Measurements from ENCODE around the gene SLC35B2. TPM values are rescaled to one million over a fixed set of nuclear protein-coding genes. Genes with fewer than 3 reads are reported as not detected.

Gene SLC35B2
- total RNA-seq, 2 donors from 2014 or later = 34.6 to 39.4 TPM

DNA sequence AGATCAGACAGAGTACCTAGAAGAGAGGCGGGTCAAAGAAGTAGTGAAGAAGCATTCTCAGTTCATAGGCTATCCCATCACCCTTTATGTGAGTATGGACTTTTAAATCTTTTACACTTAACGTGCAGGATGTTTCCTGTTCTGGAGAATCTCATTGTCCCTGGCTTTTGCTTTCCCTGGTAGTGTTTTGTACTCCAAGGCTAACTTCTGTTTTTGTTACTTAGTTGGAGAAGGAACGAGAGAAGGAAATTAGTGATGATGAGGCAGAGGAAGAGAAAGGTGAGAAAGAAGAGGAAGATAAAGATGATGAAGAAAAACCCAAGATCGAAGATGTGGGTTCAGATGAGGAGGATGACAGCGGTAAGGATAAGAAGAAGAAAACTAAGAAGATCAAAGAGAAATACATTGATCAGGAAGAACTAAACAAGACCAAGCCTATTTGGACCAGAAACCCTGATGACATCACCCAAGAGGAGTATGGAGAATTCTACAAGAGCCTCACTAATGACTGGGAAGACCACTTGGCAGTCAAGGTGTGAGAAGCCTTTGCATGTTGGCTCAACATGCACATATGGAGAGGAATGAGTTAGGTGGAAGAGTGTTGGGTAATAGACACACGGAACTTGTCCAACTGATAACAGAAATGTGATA lies 7.1 kb downstream of the SLC35B2 start:
- Mint-ChIP-seq H3K27ac (peak overlapping the region; percentile 98), H3K36me3 (peaks cover 71% of the 10 kb centered on the region), H3K4me3 (peak overlapping the region; percentile 94), H3K27me3 (no peaks in the 10 kb centered on the region), H3K9me3 (no peaks in the 10 kb centered on the region), H3K4me1 (ENCODE audit: low read depth in 2 of 2) (peaks cover 65 to 71% of the 10 kb centered on the region in 2 donors)
- ATAC-seq (no peak), DNase-seq (ENCODE audit: low spot score) (no peak)

DNA sequence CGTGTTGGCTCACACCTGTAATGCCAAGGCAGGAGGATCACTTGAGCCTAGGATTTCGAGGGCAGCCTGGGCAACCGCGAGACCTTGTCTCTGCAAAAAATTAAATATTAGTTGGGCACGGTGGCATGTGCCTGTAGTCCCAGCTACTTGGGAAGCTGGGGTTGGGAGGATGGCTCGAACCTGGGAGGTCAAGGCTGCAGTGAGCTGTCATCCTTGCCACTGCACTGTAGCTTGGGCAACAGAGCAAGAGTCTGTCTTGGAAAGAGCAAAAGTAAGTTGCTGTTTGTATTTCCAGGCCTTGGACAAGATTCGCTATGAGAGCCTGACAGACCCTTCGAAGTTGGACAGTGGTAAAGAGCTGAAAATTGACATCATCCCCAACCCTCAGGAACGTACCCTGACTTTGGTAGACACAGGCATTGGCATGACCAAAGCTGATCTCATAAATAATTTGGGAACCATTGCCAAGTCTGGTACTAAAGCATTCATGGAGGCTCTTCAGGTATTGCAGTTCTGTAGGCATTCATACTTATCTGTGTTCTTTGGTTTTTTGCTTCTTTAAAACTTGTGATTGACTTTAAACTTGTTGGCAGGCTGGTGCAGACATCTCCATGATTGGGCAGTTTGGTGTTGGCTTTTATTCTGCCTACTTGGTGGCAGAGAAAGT lies 8.1 kb downstream of the SLC35B2 start:
- DNase-seq (ENCODE audit: low spot score) (no peak), ATAC-seq (no peak)
- peak overlapping the region; percentile 98 for H3K27ac Mint-ChIP-seq
- peaks cover 66% of the 10 kb centered on the region for H3K36me3 Mint-ChIP-seq
- no peaks in the 10 kb centered on the region for H3K27me3 Mint-ChIP-seq
- H3K4me1 Mint-ChIP-seq (ENCODE audit: low read depth in 2 of 2) = peaks cover 61 to 65% of the 10 kb centered on the region in 2 donors
- peak overlapping the region; percentile 94 for H3K4me3 Mint-ChIP-seq
- no peaks in the 10 kb centered on the region for H3K9me3 Mint-ChIP-seq

DNA sequence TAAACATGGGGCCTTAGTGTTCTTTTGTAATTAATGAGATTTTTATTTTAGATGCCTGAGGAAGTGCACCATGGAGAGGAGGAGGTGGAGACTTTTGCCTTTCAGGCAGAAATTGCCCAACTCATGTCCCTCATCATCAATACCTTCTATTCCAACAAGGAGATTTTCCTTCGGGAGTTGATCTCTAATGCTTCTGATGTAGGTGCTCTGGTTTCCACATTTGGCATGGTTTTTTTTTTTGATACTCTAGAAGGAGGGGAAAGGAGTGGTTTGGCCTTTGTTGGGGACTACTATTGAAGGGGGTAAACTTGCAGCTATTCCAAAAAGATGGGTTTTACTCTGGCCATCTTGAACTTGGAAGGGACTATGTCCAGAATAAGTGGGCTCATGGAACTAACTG lies 8.7 kb downstream of the SLC35B2 start:
- Mint-ChIP-seq H3K27ac (peak overlapping the region; percentile 98), H3K27me3 (no peaks in the 10 kb centered on the region), H3K36me3 (peaks cover 63% of the 10 kb centered on the region), H3K4me3 (peak overlapping the region; percentile 94), H3K9me3 (no peaks in the 10 kb centered on the region), H3K4me1 (ENCODE audit: low read depth in 2 of 2) (peaks cover 56 to 65% of the 10 kb centered on the region in 2 donors)
- no peak for DNase-seq (ENCODE audit: low spot score)
- no peak for ATAC-seq

DNA sequence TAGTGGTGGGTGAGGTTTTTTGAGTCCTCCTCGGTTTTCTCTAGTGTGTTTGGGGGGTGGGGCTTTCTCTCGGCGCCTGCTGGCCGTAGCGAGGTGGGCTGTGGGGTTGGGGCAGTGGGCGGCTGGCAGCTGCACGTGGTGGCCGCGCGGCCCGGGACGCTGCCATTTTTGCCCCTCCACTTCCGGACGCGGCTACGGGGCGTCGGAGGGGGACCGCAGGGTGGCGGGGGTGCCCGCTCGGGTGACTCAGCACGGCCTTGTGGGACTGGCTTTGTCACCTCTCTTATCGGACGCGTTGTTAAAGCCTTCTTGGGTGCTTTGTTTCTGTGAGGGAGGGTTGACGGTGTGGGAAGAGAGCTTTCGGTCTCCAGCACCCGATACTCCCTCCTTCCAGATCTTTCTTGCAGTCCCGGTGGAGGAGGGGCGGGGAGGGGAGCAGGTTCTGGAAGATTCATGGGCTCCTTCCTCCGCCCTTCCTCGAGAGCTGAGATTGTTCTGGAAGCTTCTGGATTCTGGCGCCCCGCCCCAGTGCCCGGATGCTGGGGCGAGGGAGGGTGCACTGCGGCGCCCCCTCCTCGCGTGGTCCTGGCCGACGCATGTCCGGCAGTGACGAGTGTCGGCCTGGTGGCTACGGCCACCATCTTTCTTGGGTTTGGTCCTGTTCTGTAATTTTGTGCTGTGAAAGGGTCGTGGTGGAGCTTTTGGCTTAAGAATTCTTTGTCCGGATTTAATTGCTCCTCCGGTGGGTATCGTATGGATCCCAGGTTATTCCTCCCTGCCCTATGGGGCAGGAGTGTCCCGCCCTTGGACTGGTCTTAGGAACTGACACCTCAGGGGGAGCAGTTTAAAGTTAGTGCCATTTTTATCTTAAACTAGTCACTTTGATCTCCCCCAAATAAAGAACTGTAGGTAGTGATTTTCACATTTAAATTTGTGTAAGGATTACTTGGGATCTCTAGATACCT lies 9.7 kb downstream of the SLC35B2 start:
- DNase-seq (ENCODE audit: low spot score) (peak; percentile 95), ATAC-seq (peak; percentile 80 to 83)
- no peaks in the 10 kb centered on the region for H3K27me3 Mint-ChIP-seq
- H3K4me3 Mint-ChIP-seq = peak overlapping the region; percentile 94
- H3K9me3 Mint-ChIP-seq = no peaks in the 10 kb centered on the region
- H3K4me1 Mint-ChIP-seq (ENCODE audit: low read depth in 2 of 2) = peaks cover 46 to 57% of the 10 kb centered on the region in 2 donors
- H3K27ac Mint-ChIP-seq = peak overlapping the region; percentile 98
- peaks cover 53% of the 10 kb centered on the region for H3K36me3 Mint-ChIP-seq

DNA sequence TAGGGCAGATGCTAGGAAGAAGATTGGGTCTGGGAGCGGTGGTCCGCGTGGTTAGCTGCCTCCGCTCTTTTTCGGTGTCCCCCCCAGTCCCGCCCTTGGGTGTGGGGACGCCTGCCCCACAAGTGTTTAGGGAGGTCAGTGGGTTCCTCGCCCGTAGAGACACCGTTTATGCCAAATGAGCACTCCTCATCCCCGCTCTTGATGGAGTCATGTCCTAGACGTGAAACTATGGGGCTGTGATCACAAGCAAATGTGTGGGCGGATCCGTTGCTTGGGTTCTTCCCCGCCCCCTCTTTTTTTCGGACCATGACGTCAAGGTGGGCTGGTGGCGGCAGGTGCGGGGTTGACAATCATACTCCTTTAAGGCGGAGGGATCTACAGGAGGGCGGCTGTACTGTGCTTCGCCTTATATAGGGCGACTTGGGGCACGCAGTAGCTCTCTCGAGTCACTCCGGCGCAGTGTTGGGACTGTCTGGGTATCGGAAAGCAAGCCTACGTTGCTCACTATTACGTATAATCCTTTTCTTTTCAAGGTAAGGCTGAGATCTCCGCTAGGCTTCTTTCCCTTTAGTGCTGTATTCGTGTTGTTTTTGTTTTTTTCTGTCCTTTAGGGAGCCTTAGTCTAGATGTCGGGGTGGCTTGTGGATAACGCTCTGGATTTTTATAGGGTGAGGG lies 10.5 kb downstream of the SLC35B2 start, which contains the start of gene HSP90AB1:
Gene HSP90AB1 (plus strand): TSS at position 439 of the 675 bp plus-strand sequence. CDS start 1,529 bp downstream, outside the sequence.
- peak; percentile 89 to 93 for ATAC-seq
- peak; percentile 96 for DNase-seq (ENCODE audit: low spot score)
- Mint-ChIP-seq H3K4me3 (peak within 1 kb of the TSS; percentile 94), H3K27ac (peak within 1 kb of the TSS; percentile 98), H3K4me1 (ENCODE audit: low read depth in 2 of 2) (peaks cover 44 to 53% of the 10 kb centered on the region in 2 donors), H3K27me3 (no peaks in the 10 kb centered on the region), H3K9me3 (no peaks in the 10 kb centered on the region), H3K36me3 (peaks cover 48% of the 10 kb centered on the region)

DNA sequence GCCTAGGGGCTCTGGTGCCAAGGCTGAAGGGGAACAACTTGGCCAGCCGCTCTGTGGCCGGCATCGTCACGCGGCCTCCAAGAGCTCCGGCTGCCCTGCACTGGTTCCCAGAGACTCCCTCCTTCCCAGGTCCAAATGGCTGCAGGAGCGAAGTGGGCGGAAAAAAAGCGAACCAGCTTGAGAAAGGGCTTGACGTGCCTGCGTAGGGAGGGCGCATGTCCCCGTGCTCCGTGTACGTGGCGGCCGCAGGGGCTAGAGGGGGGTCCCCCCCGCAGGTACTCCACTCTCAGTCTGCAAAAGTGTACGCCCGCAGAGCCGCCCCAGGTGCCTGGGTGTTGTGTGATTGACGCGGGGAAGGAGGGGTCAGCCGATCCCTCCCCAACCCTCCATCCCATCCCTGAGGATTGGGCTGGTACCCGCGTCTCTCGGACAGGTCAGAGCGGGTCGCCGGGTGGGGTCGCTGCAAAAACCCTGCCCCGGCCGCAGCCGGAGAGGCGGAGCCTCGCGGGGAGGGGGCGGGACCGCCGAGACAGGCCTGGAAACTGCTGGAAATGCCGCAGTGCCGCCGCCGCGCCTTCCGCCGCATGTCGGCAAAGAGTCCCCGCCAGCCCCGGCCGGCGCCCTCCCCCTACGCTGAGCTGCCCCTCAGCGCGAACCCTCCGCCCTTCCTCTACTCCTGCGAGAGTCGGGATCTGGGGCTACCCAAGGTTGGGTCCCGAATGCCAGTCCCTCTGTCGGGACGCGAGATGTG lies 11.2 kb downstream of the SLC35B2 start:
- H3K36me3 Mint-ChIP-seq = peaks cover 41% of the 10 kb centered on the region
- peak overlapping the region; percentile 94 for H3K4me3 Mint-ChIP-seq
- H3K27me3 Mint-ChIP-seq = no peaks in the 10 kb centered on the region
- H3K9me3 Mint-ChIP-seq = no peaks in the 10 kb centered on the region
- H3K27ac Mint-ChIP-seq = peak overlapping the region; percentile 98
- peak; percentile 89 for DNase-seq (ENCODE audit: low spot score)
- peaks cover 41 to 46% of the 10 kb centered on the region in 2 donors for H3K4me1 Mint-ChIP-seq (ENCODE audit: low read depth in 2 of 2)
- ATAC-seq = peak; percentile 63 to 71

DNA sequence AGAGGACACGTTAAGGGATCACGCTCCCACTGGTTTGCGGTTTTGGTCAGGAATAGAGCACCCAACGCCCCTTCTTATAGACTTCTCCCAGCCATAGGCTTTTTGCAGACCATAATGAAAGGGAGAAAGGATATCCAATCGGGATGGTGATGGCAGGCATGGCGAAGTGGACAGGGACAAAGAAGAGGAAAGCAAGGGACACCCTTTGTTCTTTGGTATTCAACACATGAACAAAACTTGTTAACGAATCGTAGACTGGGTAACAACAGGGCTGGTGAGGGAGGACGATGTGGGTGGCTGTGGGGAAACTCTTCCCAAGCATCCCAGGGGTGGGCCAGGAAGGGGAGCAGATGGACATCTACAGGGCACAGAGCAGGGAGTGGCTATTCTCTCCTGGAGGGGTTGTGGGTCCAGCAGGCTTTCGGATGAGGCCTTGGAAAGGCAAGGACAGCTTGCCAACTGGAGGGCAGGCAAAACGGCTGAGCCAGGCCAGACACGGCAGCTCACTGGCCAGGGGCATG lies 11.9 kb downstream of the SLC35B2 start:
- Mint-ChIP-seq H3K36me3 (peaks cover 35% of the 10 kb centered on the region), H3K4me1 (ENCODE audit: low read depth in 2 of 2) (peaks cover 40 to 41% of the 10 kb centered on the region in 2 donors), H3K27ac (peak overlapping the region; percentile 98), H3K27me3 (no peaks in the 10 kb centered on the region), H3K9me3 (no peaks in the 10 kb centered on the region), H3K4me3 (peak overlapping the region; percentile 94)
- ATAC-seq = no peak
- DNase-seq (ENCODE audit: low spot score) = no peak

DNA sequence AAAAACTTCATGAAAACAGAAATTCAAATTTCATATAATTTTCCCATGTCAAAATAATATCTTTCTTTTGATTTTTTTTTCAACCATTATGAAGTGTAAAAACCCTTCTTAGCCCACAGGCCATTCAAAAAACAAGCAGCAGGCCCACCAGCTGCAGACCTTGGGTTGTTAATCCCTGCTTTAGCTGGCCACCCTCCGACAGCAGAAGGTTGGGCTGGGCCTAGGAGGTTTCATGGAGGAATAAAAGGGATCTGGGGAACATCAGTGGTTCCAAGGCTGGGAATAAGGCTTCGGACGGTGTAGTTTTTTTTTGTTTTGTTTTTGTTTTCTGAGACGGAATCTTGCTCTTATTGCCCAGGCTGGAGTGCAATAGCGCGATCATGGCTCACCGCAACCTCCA lies 14.0 kb downstream of the SLC35B2 start:
- H3K9me3 Mint-ChIP-seq = no peaks in the 10 kb centered on the region
- H3K27ac Mint-ChIP-seq = no peak overlapping the region
- DNase-seq (ENCODE audit: low spot score) = no peak
- peaks cover 14% of the 10 kb centered on the region for H3K36me3 Mint-ChIP-seq
- H3K4me1 Mint-ChIP-seq (ENCODE audit: low read depth in 2 of 2) = peaks cover 23 to 24% of the 10 kb centered on the region in 2 donors
- H3K4me3 Mint-ChIP-seq = no peak overlapping the region
- no peak for ATAC-seq
- H3K27me3 Mint-ChIP-seq = no peaks in the 10 kb centered on the region

DNA sequence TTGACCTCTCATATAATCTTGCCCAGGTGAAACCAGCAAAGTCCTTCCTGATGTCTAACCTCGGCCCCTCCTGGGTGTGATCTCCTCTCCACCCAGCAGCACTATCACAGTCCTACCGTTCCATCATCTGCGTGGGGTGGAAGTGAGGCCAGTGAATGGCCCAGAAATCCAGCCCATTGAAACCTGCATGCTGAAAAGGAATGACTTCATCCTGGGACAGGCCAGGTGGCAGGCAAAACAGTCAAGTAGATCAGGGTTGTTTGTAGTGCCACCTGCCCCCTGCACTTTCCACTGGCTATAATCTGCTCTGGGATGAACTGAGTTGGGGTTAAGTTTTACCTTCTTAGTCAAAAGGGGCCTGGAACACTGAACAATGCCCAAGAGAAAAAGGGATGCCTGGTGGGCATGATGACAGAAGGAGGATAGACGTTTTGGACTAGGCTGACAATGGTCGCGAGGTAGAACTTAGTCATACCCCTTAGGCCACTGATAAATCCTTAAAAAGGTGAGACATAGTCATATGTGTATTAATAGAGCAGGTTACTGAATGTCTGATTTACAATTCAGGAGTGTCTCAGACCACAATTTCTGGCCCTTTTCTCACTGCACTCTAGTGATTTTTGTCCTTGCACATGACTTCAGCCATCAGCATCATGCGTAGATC lies 18.5 kb downstream of the SLC35B2 start:
- H3K4me1 Mint-ChIP-seq (ENCODE audit: low read depth in 2 of 2) = peaks cover 9 to 15% of the 10 kb centered on the region in 2 donors
- DNase-seq (ENCODE audit: low spot score) (peak; percentile 37), ATAC-seq (no peak)
- peak overlapping the region; percentile 86 for H3K4me3 Mint-ChIP-seq
- H3K9me3 Mint-ChIP-seq = no peaks in the 10 kb centered on the region
- no peaks in the 10 kb centered on the region for H3K36me3 Mint-ChIP-seq
- H3K27ac Mint-ChIP-seq = peak overlapping the region; percentile 87 to 91
- no peaks in the 10 kb centered on the region for H3K27me3 Mint-ChIP-seq

DNA sequence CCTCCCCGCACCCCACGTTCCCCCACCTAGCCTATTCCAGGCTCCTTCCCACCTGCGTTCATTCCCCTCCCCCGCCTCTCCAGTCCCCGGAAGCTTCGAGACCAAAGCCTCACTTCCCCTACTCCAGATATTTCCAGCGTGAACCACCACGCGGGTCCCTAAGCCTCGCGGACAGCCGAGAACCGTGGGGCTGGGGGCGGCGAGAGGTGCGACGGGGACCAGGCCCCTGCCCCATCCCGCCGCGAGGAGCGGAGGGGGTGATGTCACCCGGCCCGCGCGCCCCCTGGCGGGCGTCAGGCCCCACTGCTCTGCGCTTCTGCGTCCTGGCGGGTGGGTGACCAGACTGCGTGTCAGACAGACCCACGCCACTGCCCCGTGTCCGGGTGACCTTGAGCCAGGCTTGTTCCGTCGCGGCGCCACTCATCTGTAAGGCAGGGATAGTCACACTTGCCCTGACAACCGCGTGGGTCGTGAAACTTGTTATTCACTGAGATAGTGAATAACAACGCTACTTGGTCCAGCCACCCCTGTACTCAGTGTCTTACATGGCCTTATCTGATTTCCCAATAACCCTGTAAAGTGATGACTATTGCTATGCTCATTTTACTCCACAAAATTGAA lies 19.4 kb downstream of the SLC35B2 start:
- Mint-ChIP-seq H3K27ac (peak overlapping the region; percentile 87 to 91), H3K4me1 (ENCODE audit: low read depth in 2 of 2) (peaks cover 13 to 20% of the 10 kb centered on the region in 2 donors), H3K27me3 (no peaks in the 10 kb centered on the region), H3K9me3 (no peaks in the 10 kb centered on the region), H3K4me3 (peak overlapping the region; percentile 86), H3K36me3 (no peaks in the 10 kb centered on the region)
- ATAC-seq (peak; percentile 90 to 92), DNase-seq (ENCODE audit: low spot score) (peak; percentile 86)

DNA sequence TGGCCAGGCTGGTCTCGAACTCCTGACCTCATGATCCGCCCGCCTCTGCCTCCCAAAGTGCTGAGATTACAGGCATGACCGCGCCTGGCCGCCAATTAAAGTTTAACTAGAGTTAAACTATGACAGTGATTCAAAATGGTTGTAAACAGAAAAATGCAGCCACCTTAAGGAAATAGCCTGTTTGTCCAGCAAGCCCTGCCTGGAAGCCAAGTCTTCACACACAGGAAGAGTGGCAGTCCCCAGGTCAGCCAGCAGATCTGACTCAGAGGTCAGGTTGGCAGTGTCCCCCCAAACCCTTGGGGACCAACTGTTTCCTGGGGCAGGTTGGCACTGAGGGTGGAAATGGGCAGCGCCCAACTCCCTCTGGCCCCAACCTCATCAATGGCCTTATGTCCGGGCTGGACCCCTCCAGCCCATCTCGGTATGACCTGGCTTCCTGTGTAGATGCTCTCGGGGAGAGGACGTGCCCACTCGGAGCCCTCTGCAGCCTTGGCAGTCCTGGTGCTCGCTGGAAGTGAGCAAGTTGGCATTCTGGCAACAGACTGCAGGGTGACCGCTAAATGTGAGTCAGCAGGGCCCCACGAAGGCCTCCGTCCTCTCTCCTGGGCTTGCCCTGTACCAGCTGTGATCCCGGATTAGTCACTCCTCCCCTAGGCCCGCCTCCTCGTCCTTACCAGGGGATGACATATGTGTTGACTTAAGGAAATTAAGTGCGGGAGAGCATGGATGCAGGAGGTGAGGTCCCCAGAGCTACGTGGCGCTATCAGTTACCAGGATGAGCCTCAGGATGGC lies 20.1 kb downstream of the SLC35B2 start:
- no peaks in the 10 kb centered on the region for H3K36me3 Mint-ChIP-seq
- no peaks in the 10 kb centered on the region for H3K27me3 Mint-ChIP-seq
- peaks cover 13 to 20% of the 10 kb centered on the region in 2 donors for H3K4me1 Mint-ChIP-seq (ENCODE audit: low read depth in 2 of 2)
- DNase-seq (ENCODE audit: low spot score) (peak; percentile 92), ATAC-seq (peak; percentile 95)
- no peaks in the 10 kb centered on the region for H3K9me3 Mint-ChIP-seq
- H3K27ac Mint-ChIP-seq = peak overlapping the region; percentile 87 to 91
- H3K4me3 Mint-ChIP-seq = peak overlapping the region; percentile 86
